Bronchial epithelial cell (primary cell): ENCODE measurements around the gene LRTM2. TPM values are rescaled to one million over a fixed set of nuclear protein-coding genes. Genes with fewer than 3 reads are reported as not detected.

ENCODE experiments used
- DNase-seq: peaks from one replicate; pipeline ENCODE4 v3.0.0-alpha.2; 2010; ENCODE audit warnings: low read depth
- FAIRE-seq: peaks from 2 replicates; lab custom pipeline; 2011; peaks lifted over from hg19 to GRCh38; lab: Jason Lieb, UNC
- H3K27me3 ChIP-seq: 2 replicates; pipeline ENCODE4 v1.5.1; 2011; ENCODE audit warnings: low read length; ENCODE audit not compliant: control insufficient read depth, insufficient read depth
- H3K36me3 ChIP-seq: 2 replicates; pipeline ENCODE4 v1.5.1; 2011; ENCODE audit warnings: low read length; ENCODE audit not compliant: control insufficient read depth, insufficient read depth
- H3K4me3 ChIP-seq: 2 replicates; pipeline ENCODE4 v1.5.1; 2011; ENCODE audit warnings: mild to moderate bottlenecking, low read depth, low read length, control low read depth
- total RNA-seq: library from RNA; depleted of rRNA; stranded (reverse); fragments of >200 nt; gene quantifications from 2 replicates; pipeline ENCODE4 v1.2.1, GENCODE V29; 2014
- TF ChIP-seq, protein P1 (sequence below): IDR thresholded peaks from 2 replicates; pipeline ENCODE4 v1.5.1; 2011; ENCODE audit warnings: mild to moderate bottlenecking, moderate library complexity, low read length, control low read depth, inconsistent platforms; ENCODE audit not compliant: insufficient read depth, severe bottlenecking

Gene LRTM2
- total RNA-seq, 1 donor from 2014 or later: not detected

DNA sequence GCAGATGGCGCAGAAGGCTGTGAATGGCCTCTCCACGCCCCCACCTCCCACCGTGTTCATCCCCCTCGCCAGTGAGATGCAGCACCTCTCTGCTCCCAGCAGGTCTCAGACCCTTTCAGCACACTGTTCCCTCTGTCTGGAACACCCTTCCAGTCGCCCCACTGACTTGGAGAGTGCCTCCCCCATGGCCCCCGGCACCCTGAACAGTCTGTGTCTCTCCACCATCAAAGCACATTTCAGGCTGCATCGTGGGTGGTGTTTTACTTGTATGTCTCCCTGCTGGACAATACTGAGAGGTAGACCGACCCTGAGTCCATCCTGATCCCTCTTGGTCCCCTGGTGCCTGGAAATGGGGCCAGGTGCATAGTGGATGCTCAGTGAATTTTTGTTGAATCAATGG is 63.1 kb downstream of the LRTM2 start:
- FAIRE-seq: no peak
- no peak for DNase-seq
- Histone ChIP-seq H3K27me3 (no peaks in the 10 kb centered on the region), H3K36me3 (no peaks in the 10 kb centered on the region), H3K4me3 (no peak overlapping the region)
- TF ChIP-seq, protein P1, sequence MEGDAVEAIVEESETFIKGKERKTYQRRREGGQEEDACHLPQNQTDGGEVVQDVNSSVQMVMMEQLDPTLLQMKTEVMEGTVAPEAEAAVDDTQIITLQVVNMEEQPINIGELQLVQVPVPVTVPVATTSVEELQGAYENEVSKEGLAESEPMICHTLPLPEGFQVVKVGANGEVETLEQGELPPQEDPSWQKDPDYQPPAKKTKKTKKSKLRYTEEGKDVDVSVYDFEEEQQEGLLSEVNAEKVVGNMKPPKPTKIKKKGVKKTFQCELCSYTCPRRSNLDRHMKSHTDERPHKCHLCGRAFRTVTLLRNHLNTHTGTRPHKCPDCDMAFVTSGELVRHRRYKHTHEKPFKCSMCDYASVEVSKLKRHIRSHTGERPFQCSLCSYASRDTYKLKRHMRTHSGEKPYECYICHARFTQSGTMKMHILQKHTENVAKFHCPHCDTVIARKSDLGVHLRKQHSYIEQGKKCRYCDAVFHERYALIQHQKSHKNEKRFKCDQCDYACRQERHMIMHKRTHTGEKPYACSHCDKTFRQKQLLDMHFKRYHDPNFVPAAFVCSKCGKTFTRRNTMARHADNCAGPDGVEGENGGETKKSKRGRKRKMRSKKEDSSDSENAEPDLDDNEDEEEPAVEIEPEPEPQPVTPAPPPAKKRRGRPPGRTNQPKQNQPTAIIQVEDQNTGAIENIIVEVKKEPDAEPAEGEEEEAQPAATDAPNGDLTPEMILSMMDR: no peak

DNA sequence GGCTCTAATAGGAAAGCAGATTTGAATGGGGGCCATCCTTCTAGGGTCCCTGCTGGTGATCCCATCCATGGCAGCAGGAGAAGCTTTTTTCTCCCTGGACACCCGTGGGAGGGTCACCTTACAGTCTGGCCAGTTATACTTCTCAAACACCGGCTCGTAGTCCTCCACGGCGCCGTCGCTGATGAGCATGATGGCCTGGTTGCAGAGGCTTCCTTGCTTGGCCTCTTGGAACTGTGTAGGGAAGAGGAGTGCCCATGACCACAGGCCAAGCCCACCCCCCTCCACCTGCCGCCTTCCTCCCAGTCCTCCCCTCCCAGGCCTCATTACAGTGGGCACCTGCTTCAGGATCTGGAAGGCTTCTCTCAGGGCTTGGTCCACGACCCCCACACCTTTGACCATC is 64.3 kb downstream of the LRTM2 start:
- Histone ChIP-seq H3K36me3 (no peaks in the 10 kb centered on the region), H3K4me3 (no peak overlapping the region), H3K27me3 (no peaks in the 10 kb centered on the region)
- DNase-seq (no peak), FAIRE-seq (no peak)
- TF ChIP-seq, protein P1: no peak

DNA sequence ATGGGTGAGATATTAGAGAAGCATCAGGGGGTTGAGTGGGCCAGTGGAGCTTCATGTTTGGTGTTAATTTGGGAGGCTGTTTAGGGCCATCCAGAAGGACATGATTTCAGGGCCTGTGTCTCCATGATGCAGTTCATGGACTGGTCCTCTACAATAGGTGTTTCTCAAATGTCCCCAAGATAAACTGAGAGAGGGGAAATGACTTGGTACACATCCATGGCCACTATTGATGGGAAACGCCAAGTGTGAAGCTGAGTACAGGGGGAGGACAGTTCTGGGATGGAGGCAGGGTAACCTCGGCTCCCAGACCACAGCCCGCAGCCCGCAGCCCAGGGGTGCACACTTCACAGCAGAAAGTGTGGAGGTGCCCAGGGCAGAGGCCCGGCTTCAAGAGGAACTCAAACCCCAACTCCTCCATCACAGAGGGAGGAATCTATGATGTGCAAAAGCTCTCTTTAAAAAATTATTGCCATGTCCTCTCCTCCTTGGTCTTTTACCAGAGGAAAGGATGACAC is 64.8 kb downstream of the LRTM2 start:
- H3K27me3 ChIP-seq: no peaks in the 10 kb centered on the region
- DNase-seq (no peak), FAIRE-seq (no peak)
- no peaks in the 10 kb centered on the region for H3K36me3 ChIP-seq
- no peak overlapping the region for H3K4me3 ChIP-seq
- TF ChIP-seq, protein P1: no peak

DNA sequence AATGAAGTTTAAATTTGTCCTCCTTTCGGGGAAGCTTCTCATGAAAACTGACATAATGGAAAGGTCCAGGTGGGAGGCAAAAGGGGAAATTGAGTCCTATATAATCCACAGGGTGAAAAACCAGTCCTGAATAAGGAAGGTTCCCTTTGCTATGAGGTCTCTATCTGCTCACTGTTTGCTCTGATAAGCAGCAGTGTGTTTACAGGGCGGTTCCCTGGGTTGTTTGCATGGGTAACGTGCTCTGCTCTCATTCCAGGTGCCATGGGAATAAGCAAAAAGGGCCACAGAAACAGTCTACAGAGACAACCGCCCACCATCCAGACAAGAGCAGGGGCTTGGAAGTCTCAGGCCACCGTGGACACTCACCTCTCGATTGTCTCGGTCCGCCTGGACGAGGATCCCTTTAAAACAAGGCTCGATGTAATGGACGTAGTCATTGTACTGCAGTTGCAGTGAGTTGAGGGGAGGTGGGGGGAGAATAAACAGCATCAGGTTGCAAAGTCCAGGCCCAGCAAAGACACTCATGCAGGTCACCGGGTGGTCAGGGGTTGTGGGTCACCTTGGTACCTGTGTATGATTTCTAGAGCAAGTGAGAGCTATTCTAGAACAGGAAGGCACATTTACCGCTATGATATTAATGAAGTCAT is 65.4 kb downstream of the LRTM2 start:
- FAIRE-seq (no peak), DNase-seq (no peak)
- Histone ChIP-seq H3K27me3 (no peaks in the 10 kb centered on the region), H3K36me3 (no peaks in the 10 kb centered on the region), H3K4me3 (no peak overlapping the region)
- TF ChIP-seq, protein P1: no peak

Other genes starting within 250 kb of the LRTM2 start
- 9.7 and 10.2 TPM in 2 replicates for gene FBXL14, start 226.0 kb upstream of the LRTM2 start, total RNA-seq
- 0.77 and 0.79 TPM in 2 replicates for gene WNT5B, start 191.3 kb upstream of the LRTM2 start, total RNA-seq
- 41.6 and 61.2 TPM in 2 replicates for gene ADIPOR2, start 129.5 kb upstream of the LRTM2 start, total RNA-seq
- gene CACNA2D4, start 98.1 kb downstream of the LRTM2 start, total RNA-seq: 0.13 TPM in 1 of 2 replicates, not detected in the other
- 1.3 and 2.9 TPM in 2 replicates for gene DCP1B, start 183.9 kb downstream of the LRTM2 start, total RNA-seq
- gene CACNA1C, start 232.4 kb downstream of the LRTM2 start, total RNA-seq: not detected in 2 replicates